HG03457 (cell line): ENCODE data around the gene CREBBP.

Experiments
- ATAC-seq: cut with Tn5 transposase; IDR thresholded peaks from one replicate; pipeline ENCODE4 v1.9.1; 2021; ENCODE audit warnings: moderate number of reproducible peaks; ENCODE audit not compliant: unreplicated experiment

Gene CREBBP

GRCh38 chr16:3857189-3858043 is 23.1 kb downstream of the CREBBP start:
- peak; percentile 46 for ATAC-seq

- ATAC-seq: peak; percentile 7
Measured at GRCh38 chr16:3856367-3857141, 24.0 kb downstream of the CREBBP start.

GRCh38 chr16:3854750-3855541 is 25.6 kb downstream of the CREBBP start:
- no peak for ATAC-seq

GRCh38 chr16:3850544-3850899 is 30.0 kb downstream of the CREBBP start:
- ATAC-seq: no peak

- ATAC-seq: no peak
Measured at GRCh38 chr16:3849751-3850543, 30.6 kb downstream of the CREBBP start.

GRCh38 chr16:3846595-3847091 is 33.9 kb downstream of the CREBBP start:
- no peak for ATAC-seq

- ATAC-seq: no peak
Measured at GRCh38 chr16:3846087-3846486, 34.4 kb downstream of the CREBBP start.

GRCh38 chr16:3842994-3843393 is 37.5 kb downstream of the CREBBP start:
- ATAC-seq: no peak

- ATAC-seq: no peak
Measured at GRCh38 chr16:3841729-3842508, 38.6 kb downstream of the CREBBP start.

GRCh38 chr16:3839402-3840184 is 40.9 kb downstream of the CREBBP start:
- ATAC-seq: no peak

GRCh38 chr16:3838600-3839401 is 41.7 kb downstream of the CREBBP start:
- ATAC-seq: no peak

- no peak for ATAC-seq
Measured at GRCh38 chr16:3837851-3838586, 42.5 kb downstream of the CREBBP start.

- ATAC-seq: no peak
Measured at GRCh38 chr16:3836641-3837040, 43.9 kb downstream of the CREBBP start.

- ATAC-seq: no peak
Measured at GRCh38 chr16:3835089-3835602, 45.4 kb downstream of the CREBBP start.

GRCh38 chr16:3832668-3833067 is 47.8 kb downstream of the CREBBP start:
- ATAC-seq: no peak

GRCh38 chr16:3830625-3831254 is 49.8 kb downstream of the CREBBP start:
- ATAC-seq: no peak
